GM08714 (cell line): ENCODE results near the gene DPF3.

Experiments used
- H3K4me3 ChIP-seq: fragments of 200-500 bp; sonication (Bioruptor generic); 2 replicates; pipeline ENCODE4 v1.5.1; 2014; ENCODE audit warnings: mild to moderate bottlenecking, low read length, inconsistent platforms
- ZNF274 ChIP-seq: IDR thresholded peaks from 2 replicates; pipeline ENCODE4 v1.6.1; 2012; ENCODE audit warnings: mild to moderate bottlenecking, low read depth, low read length

The DPF3 gene

DNA sequence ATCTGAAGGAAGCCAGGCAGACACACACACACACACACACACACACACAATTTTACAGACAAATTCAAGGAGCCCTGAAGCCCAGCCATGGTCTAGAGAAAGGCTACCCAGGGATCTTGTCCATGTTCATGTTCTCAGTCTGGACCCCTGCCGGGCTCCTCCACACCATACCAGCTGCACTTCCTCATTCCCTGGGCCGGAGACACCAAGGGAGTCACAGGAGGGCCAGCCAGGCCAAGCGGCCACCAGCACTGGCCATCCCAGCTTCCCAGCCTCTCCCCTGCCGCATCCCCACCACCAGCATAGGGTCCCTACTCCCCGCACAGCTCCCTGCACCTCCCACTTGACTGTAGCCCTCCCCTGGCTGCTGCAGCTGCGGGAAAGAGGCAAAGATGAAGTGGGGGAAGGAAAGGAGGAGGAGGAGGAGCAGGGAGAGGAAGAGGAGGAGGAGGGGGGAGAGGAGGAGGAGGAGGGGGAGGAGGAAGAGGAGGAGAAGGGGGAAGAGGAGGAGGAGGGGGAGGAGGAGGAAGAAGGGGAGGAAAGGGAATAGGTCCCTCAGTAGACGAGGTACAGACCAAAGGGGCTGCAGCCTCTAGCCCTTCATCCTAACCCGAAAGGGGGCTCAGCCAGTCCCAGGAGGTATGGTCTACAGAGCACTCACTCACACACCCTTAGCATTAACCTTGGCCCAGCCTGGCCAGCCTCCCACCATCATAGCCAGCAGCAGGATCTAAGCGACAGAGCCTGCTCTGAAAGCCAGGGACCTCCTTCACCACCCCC is 293.2 kb downstream of the DPF3 start:
- no peak for TF ChIP-seq ZNF274
- H3K4me3 ChIP-seq: no peak overlapping the region

DNA sequence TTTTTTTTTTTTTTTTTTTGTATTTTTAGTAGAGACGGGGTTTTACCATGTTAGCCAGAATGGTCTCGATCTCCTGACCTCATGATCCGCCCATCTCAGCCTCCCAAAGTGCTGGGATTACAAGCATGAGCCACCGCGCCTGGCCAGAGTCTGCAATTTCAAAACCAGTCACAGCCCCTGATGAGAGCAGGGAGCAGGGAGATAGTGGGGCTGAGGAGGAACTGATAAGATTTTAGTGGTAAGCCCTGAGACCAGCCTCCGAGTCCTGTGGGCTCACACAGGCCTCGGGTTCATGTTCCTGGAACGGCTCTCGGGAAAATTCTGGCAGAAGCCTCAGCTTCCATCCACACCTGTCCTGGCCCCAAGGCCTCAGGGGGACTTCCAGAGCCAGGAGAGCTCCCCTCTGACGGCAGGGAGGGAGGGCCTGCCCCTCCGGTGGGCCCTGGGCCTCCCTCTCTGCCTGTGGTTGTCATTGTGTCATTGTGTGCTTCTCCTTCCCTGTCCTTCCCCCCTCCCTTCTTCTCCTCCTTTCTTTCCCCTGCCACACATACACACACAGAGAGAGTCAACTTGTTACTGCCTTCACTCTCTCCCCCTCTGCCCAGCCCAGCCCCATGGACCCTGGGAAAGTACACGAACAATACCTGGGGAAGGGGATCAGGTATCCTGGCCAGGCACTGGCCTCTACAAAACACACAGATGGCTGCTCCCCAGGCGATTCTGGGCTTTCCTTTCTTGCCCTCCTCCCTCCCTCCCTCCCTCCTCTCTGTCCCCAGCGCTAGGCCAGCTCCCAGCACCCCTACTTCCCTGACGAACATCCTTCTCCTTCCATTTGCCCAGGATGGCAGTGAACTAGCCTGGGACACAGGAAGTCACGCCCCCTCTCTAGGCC is 294.1 kb downstream of the DPF3 start:
- H3K4me3 ChIP-seq: no peak overlapping the region
- no peak for TF ChIP-seq ZNF274

DNA sequence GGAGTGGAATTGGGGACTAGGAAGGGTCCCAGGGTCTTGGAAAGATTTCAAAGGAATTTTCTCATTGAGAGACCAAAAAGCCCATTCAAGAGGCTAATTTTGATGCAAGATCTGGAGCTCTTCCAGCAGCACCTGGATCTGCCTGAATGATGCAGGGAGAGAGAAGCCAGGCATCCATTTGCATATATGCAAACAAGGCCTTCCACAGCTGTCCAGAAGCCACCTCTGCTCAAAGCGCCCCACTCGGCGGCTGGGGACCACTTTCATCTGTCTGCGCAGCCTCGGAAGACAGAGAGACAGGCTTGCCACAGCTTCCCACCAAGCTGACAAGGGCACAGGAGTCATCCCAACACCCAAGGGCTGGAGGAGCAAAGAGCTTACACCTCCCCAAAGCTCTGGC is 295.6 kb downstream of the DPF3 start:
- no peak for TF ChIP-seq ZNF274
- H3K4me3 ChIP-seq: no peak overlapping the region; the same call in 1 of the 2 replicates

DNA sequence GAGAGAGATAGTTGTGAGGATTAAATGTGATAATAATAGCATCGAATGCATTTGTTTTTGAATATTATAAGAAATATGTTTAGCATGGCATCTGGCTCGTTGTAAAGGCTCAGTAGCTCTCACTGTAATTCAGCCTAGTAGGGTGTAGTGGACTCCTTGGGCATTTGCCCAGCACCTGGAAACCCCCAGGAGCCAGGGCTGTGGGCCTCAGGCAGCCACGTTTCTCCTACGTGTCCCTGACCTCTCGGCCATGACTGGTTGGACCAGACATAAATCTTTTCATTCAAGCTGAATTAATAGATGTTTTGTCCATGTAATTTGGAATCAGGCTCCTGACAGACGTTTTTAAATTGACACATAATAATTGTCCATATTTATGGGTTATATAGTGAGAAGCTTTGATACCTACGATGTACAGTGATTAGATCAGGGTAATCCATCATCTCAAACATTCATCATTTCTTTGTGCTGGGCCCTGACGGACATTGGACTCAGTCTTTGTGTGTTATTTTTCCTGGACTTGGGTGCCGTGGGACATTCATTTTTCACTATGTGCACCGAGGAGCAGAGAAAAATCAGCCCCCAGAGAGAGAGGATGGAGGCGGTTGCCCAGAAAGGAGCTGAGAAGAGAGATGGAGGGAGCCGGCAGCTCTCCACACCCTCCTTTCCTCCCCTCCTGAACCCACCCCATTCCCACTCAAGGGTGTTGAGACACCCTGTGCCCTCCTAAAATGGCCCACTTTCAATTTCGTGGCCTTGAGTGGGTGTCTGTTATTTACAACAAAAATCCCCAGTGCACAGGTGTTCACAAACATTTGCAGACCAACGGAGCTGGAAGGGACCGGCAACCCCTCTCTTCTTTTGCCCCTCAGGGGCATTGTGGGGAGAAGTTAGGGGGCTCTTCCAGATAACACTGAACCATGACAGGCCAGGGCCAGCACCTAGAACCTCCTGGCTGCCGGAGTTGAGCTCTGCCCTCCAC is 296.4 kb downstream of the DPF3 start:
- no peak for TF ChIP-seq ZNF274
- no peak overlapping the region; the same call in 1 of the 2 replicates for H3K4me3 ChIP-seq

DNA sequence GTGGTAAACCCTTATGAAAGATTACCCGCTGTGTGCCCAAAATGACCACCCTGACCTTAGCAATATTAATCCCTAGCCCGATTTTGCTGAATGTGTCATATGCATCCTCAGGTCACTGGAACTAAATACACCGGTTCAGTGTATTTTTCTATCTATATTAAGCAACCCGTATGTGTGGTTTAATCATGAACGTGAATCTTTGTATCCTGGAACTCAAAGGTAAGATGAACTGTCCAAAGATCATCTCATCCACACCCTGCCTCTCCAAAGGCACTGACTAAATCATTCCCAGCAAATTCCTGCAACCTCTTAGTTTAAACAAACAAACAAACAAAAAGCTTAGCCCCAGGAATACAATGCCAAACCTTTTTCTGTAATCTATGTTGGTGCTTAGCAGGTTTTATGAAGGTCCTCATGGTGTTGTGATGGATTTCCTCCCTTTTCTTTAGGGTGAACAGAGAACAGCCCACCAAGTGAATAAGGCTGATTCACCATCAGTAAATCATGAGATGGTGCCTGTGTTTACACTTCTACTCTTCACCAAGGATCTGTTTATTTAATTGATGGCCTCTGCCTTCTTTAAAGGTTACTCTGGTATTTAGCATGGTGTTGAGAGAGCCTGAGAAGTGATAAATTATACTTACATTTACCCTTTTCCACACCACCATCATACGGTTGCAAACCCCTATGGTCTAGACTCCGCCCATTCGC is 298.6 kb downstream of the DPF3 start:
- no peak for TF ChIP-seq ZNF274
- no peak overlapping the region for H3K4me3 ChIP-seq

DNA sequence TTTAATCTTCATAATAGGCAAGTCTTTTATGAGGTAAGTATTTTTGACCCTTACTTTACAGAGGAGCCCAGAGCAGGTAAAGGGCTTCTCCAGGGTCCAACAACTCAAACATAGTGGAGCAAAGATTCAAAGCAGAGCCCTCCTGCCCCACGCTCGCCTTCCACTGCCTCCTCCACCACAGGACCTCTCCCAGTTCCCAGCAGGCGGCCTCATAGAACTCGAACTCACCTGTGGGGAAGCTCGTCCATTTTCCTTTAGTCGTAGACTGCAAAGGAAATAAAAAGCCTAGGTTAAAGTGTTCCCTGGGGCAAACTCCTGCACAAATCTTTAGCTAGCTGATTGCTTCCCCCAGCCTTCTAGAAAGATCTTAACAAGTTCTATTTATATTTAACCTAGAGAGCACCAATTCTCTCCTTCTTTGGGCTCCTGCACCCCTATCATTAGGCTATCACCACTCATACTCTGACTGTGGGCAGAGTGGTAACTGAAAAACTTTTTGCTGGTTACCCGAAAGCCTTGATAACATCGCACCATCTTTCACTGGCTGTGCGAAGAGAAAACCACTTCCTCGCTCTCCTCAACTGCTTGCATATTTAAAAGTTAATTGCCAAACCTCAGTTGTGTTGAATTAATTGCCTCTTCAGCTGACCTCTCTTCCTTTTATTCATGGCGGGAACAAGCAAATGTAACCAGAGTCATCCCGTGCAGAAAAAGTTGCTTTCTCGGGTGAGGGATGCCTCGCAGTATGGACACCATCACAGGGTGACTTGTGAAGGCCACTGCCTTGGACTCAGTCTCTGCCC is 299.6 kb downstream of the DPF3 start:
- TF ChIP-seq ZNF274: no peak
- no peak overlapping the region; the same call in 1 of the 2 replicates for H3K4me3 ChIP-seq

DNA sequence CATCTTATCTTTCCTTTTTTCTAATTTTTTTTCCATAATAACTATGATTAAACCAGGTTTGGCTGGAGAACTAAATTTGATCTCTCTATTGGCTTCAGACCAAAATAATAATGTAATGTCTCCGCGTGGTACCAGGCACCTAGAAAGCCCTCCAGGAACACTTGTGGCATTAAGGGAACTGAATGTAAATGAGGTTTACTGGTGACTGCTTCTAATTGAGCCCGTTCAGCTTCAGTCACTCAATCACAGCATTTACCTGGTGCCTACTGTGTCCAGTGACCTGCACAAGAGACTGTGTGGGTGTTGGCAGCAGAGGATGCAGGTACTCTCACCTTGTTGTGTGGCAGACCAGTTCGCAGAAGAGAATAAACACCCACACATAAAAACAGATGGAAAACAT is 302.5 kb downstream of the DPF3 start:
- no peak overlapping the region for H3K4me3 ChIP-seq
- TF ChIP-seq ZNF274: no peak

DNA sequence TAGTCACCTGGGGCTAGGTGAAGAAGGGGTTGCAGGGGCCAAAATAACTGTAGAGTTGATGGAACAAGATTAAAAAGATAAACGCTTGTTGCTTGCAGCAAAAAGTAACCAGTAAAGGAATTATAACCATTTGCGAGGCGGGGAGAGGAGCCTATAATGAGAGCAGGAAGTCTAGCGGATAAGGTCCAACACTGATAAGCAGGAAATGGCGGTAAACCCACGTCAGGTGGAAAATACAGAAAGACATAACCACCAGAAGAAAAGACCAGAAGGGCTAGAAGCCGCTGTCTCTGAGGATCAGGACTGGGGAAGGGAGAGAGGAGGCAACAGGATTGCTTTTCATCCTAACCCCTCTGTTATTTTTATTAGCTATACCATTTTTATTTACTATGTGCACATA is 303.3 kb downstream of the DPF3 start:
- no peak for TF ChIP-seq ZNF274
- H3K4me3 ChIP-seq: no peak overlapping the region

DNA sequence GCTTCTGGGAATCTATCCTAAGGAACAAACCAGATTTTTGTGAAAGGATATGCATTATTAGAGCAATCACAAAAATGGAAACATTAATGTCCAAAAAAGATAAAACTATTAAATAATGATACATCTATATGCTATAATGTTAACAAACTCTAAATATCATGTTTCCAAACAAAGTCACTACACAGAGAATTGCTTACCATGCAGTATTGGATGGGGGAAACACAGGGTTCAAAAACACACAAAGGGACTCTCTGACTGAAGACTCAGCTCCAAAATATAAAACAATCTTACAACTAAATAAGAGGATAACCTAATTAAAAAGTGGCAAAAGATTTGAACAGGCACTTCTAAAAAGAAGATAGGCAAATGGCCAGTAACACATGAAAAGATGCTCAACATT is 304.2 kb downstream of the DPF3 start:
- no peak overlapping the region for H3K4me3 ChIP-seq
- no peak for TF ChIP-seq ZNF274

DNA sequence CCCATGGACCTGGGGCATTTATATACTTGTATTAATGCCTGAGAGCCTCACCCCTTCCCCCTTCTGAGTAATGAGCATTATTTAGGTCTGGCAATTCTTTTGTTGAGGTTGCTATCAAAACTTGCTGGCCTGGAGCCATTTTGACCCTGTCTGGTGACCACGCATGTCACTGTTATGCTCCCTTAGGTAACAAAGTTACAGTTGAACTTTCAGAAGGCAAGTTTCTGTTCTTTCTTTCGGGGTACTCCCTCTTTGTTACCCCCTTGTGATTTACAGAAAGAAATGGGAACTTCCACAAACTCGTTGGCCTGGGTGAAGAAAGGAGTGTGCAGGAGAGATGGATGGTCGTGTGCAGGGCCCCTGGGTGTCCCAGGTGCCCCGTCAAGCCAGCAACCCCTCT is 305.4 kb downstream of the DPF3 start:
- no peak for TF ChIP-seq ZNF274

DNA sequence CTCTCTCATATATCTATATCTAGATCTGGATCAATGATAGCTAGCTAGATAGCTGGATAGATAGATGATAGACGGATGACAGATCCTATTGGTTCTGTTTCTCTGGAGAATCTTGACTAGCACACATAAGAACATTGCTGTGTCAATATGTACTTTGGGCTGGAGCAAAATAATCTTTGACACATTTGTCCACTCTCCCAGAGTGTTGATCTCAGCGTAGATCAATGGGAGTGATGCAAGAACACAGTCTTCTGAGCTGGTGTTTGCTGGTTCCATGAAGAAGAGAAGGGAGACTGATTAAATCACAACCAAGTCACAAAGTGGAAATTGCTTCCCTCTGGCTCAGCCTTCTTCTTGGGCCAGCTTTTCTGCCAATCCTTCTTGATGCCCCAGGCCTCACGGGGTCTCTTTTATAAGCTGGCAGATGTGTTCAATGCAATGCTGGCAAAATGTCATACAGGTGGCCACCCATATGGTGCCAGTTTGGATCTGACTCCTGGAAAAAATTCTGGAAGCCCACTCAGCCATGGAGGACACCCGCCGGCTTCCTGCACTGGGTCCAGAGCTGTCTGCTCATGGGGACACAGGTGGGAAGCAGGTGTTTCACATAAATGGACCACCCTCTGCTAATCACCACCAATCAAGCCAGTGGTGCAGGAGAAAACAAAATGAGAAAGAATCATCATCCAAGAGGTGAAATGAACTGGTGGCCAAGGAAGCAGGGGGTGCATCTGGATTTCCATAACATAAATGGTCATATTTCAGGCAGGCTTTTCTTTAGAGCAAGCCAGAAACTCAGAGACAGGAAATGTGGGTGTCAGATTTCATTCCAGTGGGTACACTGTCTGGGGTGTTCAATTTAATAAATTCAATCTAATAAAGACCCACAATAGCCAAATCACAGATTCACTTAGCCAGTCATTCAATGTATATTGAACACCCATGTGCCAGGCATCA is 310.3 kb downstream of the DPF3 start:
- no peak overlapping the region for H3K4me3 ChIP-seq
- no peak for TF ChIP-seq ZNF274

More for the DNA sequence above, 305.4 kb downstream of the DPF3 start:
- no peak overlapping the region for H3K4me3 ChIP-seq
